Caco-2 (cell line): ENCODE measurements around the gene FRS2. TPM values are rescaled to one million over a fixed set of nuclear protein-coding genes. Genes with fewer than 3 reads are reported as not detected.

Source experiments
- BruUV-seq: library from RNA; stranded (reverse); fragments of 400-500 nt; replicated peaks from 2 replicates; lab custom pipeline; 2021; lab: Mats Ljungman, UMichigan
- CTCF ChIA-PET: fragments of 300-600 bp; sonication (Branson Sonifier 250); formaldehyde crosslinking; loops from one replicate; lab custom pipeline; 2022; ENCODE audit warnings: antibody characterized with exemption; lab: Charles Lee
- POLR2A ChIA-PET: fragments of 300-600 bp; sonication (Branson Sonifier 250); formaldehyde crosslinking; loops from one replicate; lab custom pipeline; 2022; ENCODE audit warnings: antibody characterized with exemption; lab: Charles Lee
- DNase-seq, 2 experiments: peaks; one replicate each; pipeline versions ENCODE4 v3.0.0 to v3.0.0-alpha.2; 2020 to 2022
- H3K27me3 ChIP-seq: replicated peaks from 2 replicates; pipeline ENCODE4 v1.6.0; 2011; ENCODE audit warnings: low read length; ENCODE audit not compliant: control insufficient read depth, insufficient read depth
- H3K36me3 ChIP-seq: 2 replicates; pipeline ENCODE4 v1.5.1; 2011; ENCODE audit warnings: low read length; ENCODE audit not compliant: control insufficient read depth, insufficient read depth
- H3K4me1 ChIP-seq: fragments of 250-450 bp; sonication (Bioruptor Pico); 2 replicates; pipeline ENCODE4 v1.5.1; 2020; ENCODE audit warnings: mild to moderate bottlenecking
- H3K4me3 ChIP-seq: 2 replicates; pipeline ENCODE4 v1.5.1; 2011; ENCODE audit warnings: low read depth, mild to moderate bottlenecking, control low read depth, low read length
- H3K9me3 ChIP-seq: fragments of 250-450 bp; sonication (Bioruptor Pico); 2 replicates; pipeline ENCODE4 v1.5.1; 2020; ENCODE audit warnings: mild to moderate bottlenecking, moderate library complexity
- H3K27ac Mint-ChIP-seq: one replicate; pipeline ENCODE4 v1.8.0; 2022; ENCODE audit warnings: mixed read lengths; ENCODE audit not compliant: unreplicated experiment
- H3K27me3 Mint-ChIP-seq: one replicate; pipeline ENCODE4 v1.8.0; 2022; ENCODE audit warnings: mixed read lengths; ENCODE audit not compliant: insufficient read depth, unreplicated experiment
- H3K36me3 Mint-ChIP-seq: one replicate; pipeline ENCODE4 v1.8.0; 2022; ENCODE audit warnings: mild to moderate bottlenecking, mixed read lengths; ENCODE audit not compliant: insufficient read depth, unreplicated experiment
- H3K4me1 Mint-ChIP-seq: one replicate; pipeline ENCODE4 v1.8.0; 2022; ENCODE audit warnings: low read depth, mixed read lengths; ENCODE audit not compliant: unreplicated experiment
- H3K4me3 Mint-ChIP-seq: one replicate; pipeline ENCODE4 v1.8.0; 2022; ENCODE audit warnings: mild to moderate bottlenecking, moderate library complexity, mixed read lengths; ENCODE audit not compliant: unreplicated experiment
- H3K9me3 Mint-ChIP-seq: one replicate; pipeline ENCODE4 v1.8.0; 2022; ENCODE audit warnings: mixed read lengths; ENCODE audit not compliant: unreplicated experiment
- CTCF ChIP-seq, 2 experiments: fragments of 200-600 bp in 1 of 2; IDR thresholded peaks; 1 replicate in 1 of 2; 2 replicates in 1 of 2; pipeline versions ENCODE4 v1.5.1 to v1.8.0; 2011 to 2022; ENCODE audit warnings: antibody characterized with exemption in 1 of 2, control low read depth in 1 of 2, inconsistent platforms in 1 of 2, low read depth in 1 of 2, low read length in 1 of 2, mild to moderate bottlenecking in 1 of 2, moderate library complexity in 1 of 2; ENCODE audit not compliant: insufficient read depth in 1 of 2, severe bottlenecking in 1 of 2, unreplicated experiment in 1 of 2
- intact Hi-C: fragments of 100-400 bp; cut with micrococcal nuclease; formaldehyde crosslinking; loops from one replicate; pipeline ENCODE4 v1.10.0; 2022; ENCODE audit not compliant: unreplicated experiment
- total RNA-seq: library from RNA; stranded (reverse); gene quantifications from 2 replicates; pipeline ENCODE4 v1.2.3, GENCODE V29; 2022

Gene FRS2
- total RNA-seq, 1 experiment from 2014 or later = 82.3 TPM

GRCh38 chr12:69515394-69515930 lies 45.3 kb downstream of the FRS2 start:
- H3K4me3 Mint-ChIP-seq = no peak overlapping the region
- CTCF ChIA-PET = no interaction called here
- H3K4me1 Mint-ChIP-seq = peaks cover 11% of the 10 kb centered on the region
- BruUV-seq = no TSS peak
- intact Hi-C loops = no loop called here
- DNase-seq = no peak
- Histone ChIP-seq H3K27me3 (no peaks in the 10 kb centered on the region), H3K9me3 (no peaks in the 10 kb centered on the region), H3K4me3 (no peak overlapping the region), H3K36me3 (peaks cover 3% of the 10 kb centered on the region; the same call in 1 of the 2 replicates), H3K4me1 (peaks cover 8% of the 10 kb centered on the region)
- H3K9me3 Mint-ChIP-seq = peaks cover 7% of the 10 kb centered on the region
- no peak overlapping the region for H3K27ac Mint-ChIP-seq
- H3K27me3 Mint-ChIP-seq = no peaks in the 10 kb centered on the region
- POLR2A ChIA-PET = no interaction called here
- no peak for TF ChIP-seq CTCF (IDR thresholded peaks at IDR 0.05; ENCODE audit: insufficient read depth in 1 of 2, low read depth in 1 of 2, low read length in 1 of 2, severe bottlenecking in 1 of 2, unreplicated experiment in 1 of 2)
- H3K36me3 Mint-ChIP-seq = peaks cover 31% of the 10 kb centered on the region

- no peak overlapping the region for H3K27ac Mint-ChIP-seq
- H3K4me1 Mint-ChIP-seq = peaks cover 23% of the 10 kb centered on the region
- POLR2A ChIA-PET = no interaction called here
- H3K9me3 Mint-ChIP-seq = peaks cover 22% of the 10 kb centered on the region
- intact Hi-C loops = no loop called here
- Histone ChIP-seq H3K9me3 (no peaks in the 10 kb centered on the region), H3K4me3 (no peak overlapping the region), H3K4me1 (no peaks in the 10 kb centered on the region; the same call in 1 of the 2 replicates), H3K36me3 (peaks cover 3% of the 10 kb centered on the region; the same call in 1 of the 2 replicates), H3K27me3 (no peaks in the 10 kb centered on the region)
- peaks cover 36% of the 10 kb centered on the region for H3K36me3 Mint-ChIP-seq
- no peaks in the 10 kb centered on the region for H3K27me3 Mint-ChIP-seq
- TF ChIP-seq CTCF (IDR thresholded peaks at IDR 0.05; ENCODE audit: insufficient read depth in 1 of 2, low read depth in 1 of 2, low read length in 1 of 2, severe bottlenecking in 1 of 2, unreplicated experiment in 1 of 2) = no peak
- BruUV-seq = no TSS peak
- DNase-seq = no peak
- CTCF ChIA-PET = no interaction called here
- H3K4me3 Mint-ChIP-seq = no peak overlapping the region
Observed at GRCh38 chr12:69516950-69517349, 46.8 kb downstream of the FRS2 start.

GRCh38 chr12:69517406-69517805 lies 47.2 kb downstream of the FRS2 start:
- intact Hi-C loops = no loop called here
- no peak overlapping the region for H3K4me3 ChIP-seq
- H3K4me1 Mint-ChIP-seq = peaks cover 27% of the 10 kb centered on the region
- no peak for DNase-seq
- no peaks in the 10 kb centered on the region for H3K27me3 ChIP-seq
- no peaks in the 10 kb centered on the region; the same call in 1 of the 2 replicates for H3K4me1 ChIP-seq
- TF ChIP-seq CTCF (IDR thresholded peaks at IDR 0.05; ENCODE audit: insufficient read depth in 1 of 2, low read depth in 1 of 2, low read length in 1 of 2, severe bottlenecking in 1 of 2, unreplicated experiment in 1 of 2) = no peak
- no TSS peak for BruUV-seq
- no peaks in the 10 kb centered on the region for H3K9me3 ChIP-seq
- H3K9me3 Mint-ChIP-seq = peaks cover 26% of the 10 kb centered on the region
- ChIA-PET POLR2A (no interaction called here), CTCF (no interaction called here)
- H3K4me3 Mint-ChIP-seq = no peak overlapping the region
- no peaks in the 10 kb centered on the region for H3K27me3 Mint-ChIP-seq
- H3K36me3 Mint-ChIP-seq = peaks cover 34% of the 10 kb centered on the region
- H3K27ac Mint-ChIP-seq = no peak overlapping the region
- H3K36me3 ChIP-seq = peaks cover 3% of the 10 kb centered on the region; the same call in 1 of the 2 replicates
